MM.1S (cell line): ENCODE data around the gene C3orf62.
"Not testable (repeated sequence)": the region's sequence is repeated elsewhere in the genome, so short reads cannot be mapped to it uniquely, and the experiment has no call there.

Experiments used
- DNase-seq: peaks from one replicate; pipeline ENCODE4 v3.0.0-alpha.2; 2015
- H2AFZ ChIP-seq: fragments of 300-600 bp; sonication (generic); 2 replicates; pipeline ENCODE4 v1.6.0; 2016; ENCODE audit warnings: antibody characterized with exemption, low read length
- H3F3A ChIP-seq: fragments of 300-600 bp; sonication (generic); 2 replicates; pipeline ENCODE4 v1.6.1; 2016; ENCODE audit warnings: mild to moderate bottlenecking, antibody characterized with exemption, low read length, moderate library complexity, mixed read lengths; ENCODE audit not compliant: insufficient read depth
- H3K27ac ChIP-seq: fragments of 300-600 bp; sonication (generic); 2 replicates; pipeline ENCODE4 v1.5.1; 2016; ENCODE audit warnings: mild to moderate bottlenecking, low read length
- H3K27me3 ChIP-seq: fragments of 300-600 bp; sonication (generic); replicated peaks from 2 replicates; pipeline ENCODE4 v1.6.0; 2016; ENCODE audit warnings: low read length; ENCODE audit not compliant: insufficient read depth
- H3K36me3 ChIP-seq: fragments of 300-600 bp; sonication (generic); replicated peaks from 2 replicates; pipeline ENCODE4 v1.6.1; 2016; ENCODE audit warnings: mild to moderate bottlenecking, low read length, mixed read lengths; ENCODE audit not compliant: insufficient read depth
- H3K4me1 ChIP-seq: fragments of 300-600 bp; sonication (generic); 2 replicates; pipeline ENCODE4 v1.6.1; 2016; ENCODE audit warnings: low read length, mixed read lengths
- H3K4me2 ChIP-seq: fragments of 300-600 bp; sonication (generic); 2 replicates; pipeline ENCODE4 v1.6.0; 2016; ENCODE audit warnings: low read depth, low read length
- H3K4me3 ChIP-seq: fragments of 300-600 bp; sonication (generic); 2 replicates; pipeline ENCODE4 v1.5.1; 2016; ENCODE audit warnings: low read length, mixed read lengths
- H3K79me2 ChIP-seq: fragments of 300-600 bp; sonication (generic); 2 replicates; pipeline ENCODE4 v1.6.1; 2016; ENCODE audit warnings: mixed run types, low read length, mixed read lengths
- H3K9ac ChIP-seq: fragments of 300-600 bp; sonication (generic); 2 replicates; pipeline ENCODE4 v1.6.1; 2016; ENCODE audit warnings: low read length, mixed read lengths
- H3K9me2 ChIP-seq: fragments of 300-600 bp; sonication (generic); replicated peaks from 2 replicates; pipeline ENCODE4 v1.6.1; 2016; ENCODE audit warnings: mild to moderate bottlenecking, low read length, mixed read lengths; ENCODE audit not compliant: insufficient read depth
- H3K9me3 ChIP-seq: fragments of 300-600 bp; sonication (generic); replicated peaks from 2 replicates; pipeline ENCODE4 v1.6.1; 2016; ENCODE audit warnings: mild to moderate bottlenecking, low read length, mixed read lengths; ENCODE audit not compliant: insufficient read depth
- H4K20me1 ChIP-seq: fragments of 300-600 bp; sonication (generic); 2 replicates; pipeline ENCODE4 v1.6.1; 2016; ENCODE audit warnings: mild to moderate bottlenecking, low read length, moderate library complexity, mixed read lengths; ENCODE audit not compliant: insufficient read depth
- EZH2 ChIP-seq: fragments of 300-600 bp; sonication (generic); optimal IDR thresholded peaks from 2 replicates; pipeline ENCODE3; 2017; ENCODE audit warnings: low read depth, mild to moderate bottlenecking, antibody characterized with exemption, low read length, mixed read lengths
- EZH2phosphoT487 ChIP-seq: fragments of 300-600 bp; sonication (generic); IDR thresholded peaks from 2 replicates; pipeline ENCODE4 v1.6.1; 2018; ENCODE audit warnings: antibody characterized with exemption, low read length
- TF ChIP-seq, protein P1 (sequence below): fragments of 300-600 bp; sonication (generic); IDR thresholded peaks from 2 replicates; pipeline ENCODE4 v1.5.1; 2016; ENCODE audit warnings: antibody characterized with exemption, low read length, mixed read lengths

Gene C3orf62

GRCh38 chr3:49248840-49249227 lies 28.2 kb downstream of the C3orf62 start:
- DNase-seq: peak; percentile 15
- 0 out of 2 replicates have a peak overlapping the region, but pooled peaks have one; percentile 21 for H3K9ac ChIP-seq
- no peaks in the 10 kb centered on the region for H3K36me3 ChIP-seq
- H3K4me2 ChIP-seq: peak overlapping the region; percentile 49
- H2AFZ ChIP-seq: peak overlapping the region; percentile 27
- peak overlapping the region; percentile 54; the same call in 1 of the 2 replicates for H3K27ac ChIP-seq
- no peaks in the 10 kb centered on the region for H3K27me3 ChIP-seq
- peak overlapping the region; percentile 24; the same call in 1 of the 2 replicates for H3K4me3 ChIP-seq
- H4K20me1 ChIP-seq: no peaks in the 10 kb centered on the region
- H3K9me2 ChIP-seq: no peaks in the 10 kb centered on the region
- H3K4me1 ChIP-seq: peaks cover 14% of the 10 kb centered on the region
- peaks cover 9% of the 10 kb centered on the region; the same call in 1 of the 2 replicates for H3F3A ChIP-seq
- H3K9me3 ChIP-seq: no peaks in the 10 kb centered on the region
- TF ChIP-seq, protein P1, sequence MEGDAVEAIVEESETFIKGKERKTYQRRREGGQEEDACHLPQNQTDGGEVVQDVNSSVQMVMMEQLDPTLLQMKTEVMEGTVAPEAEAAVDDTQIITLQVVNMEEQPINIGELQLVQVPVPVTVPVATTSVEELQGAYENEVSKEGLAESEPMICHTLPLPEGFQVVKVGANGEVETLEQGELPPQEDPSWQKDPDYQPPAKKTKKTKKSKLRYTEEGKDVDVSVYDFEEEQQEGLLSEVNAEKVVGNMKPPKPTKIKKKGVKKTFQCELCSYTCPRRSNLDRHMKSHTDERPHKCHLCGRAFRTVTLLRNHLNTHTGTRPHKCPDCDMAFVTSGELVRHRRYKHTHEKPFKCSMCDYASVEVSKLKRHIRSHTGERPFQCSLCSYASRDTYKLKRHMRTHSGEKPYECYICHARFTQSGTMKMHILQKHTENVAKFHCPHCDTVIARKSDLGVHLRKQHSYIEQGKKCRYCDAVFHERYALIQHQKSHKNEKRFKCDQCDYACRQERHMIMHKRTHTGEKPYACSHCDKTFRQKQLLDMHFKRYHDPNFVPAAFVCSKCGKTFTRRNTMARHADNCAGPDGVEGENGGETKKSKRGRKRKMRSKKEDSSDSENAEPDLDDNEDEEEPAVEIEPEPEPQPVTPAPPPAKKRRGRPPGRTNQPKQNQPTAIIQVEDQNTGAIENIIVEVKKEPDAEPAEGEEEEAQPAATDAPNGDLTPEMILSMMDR: no peak
- TF ChIP-seq EZH2phosphoT487 (no peak), EZH2 (no peak)
- H3K79me2 ChIP-seq: no peaks in the 10 kb centered on the region

- Histone ChIP-seq H3K36me3 (no peaks in the 10 kb centered on the region), H3K4me2 (peak overlapping the region; percentile 7; the same call in 1 of the 2 replicates), H3K27me3 (no peaks in the 10 kb centered on the region), H3K79me2 (no peaks in the 10 kb centered on the region), H3K4me1 (peaks cover 14% of the 10 kb centered on the region), H3F3A (peaks cover 9% of the 10 kb centered on the region; the same call in 1 of the 2 replicates), H3K9me2 (no peaks in the 10 kb centered on the region), H3K27ac (peak overlapping the region; percentile 58; the same call in 1 of the 2 replicates), H2AFZ (peak overlapping the region; percentile 29; the same call in 1 of the 2 replicates), H3K4me3 (no peak overlapping the region; the same call in 1 of the 2 replicates), H3K9me3 (no peaks in the 10 kb centered on the region), H4K20me1 (no peaks in the 10 kb centered on the region), H3K9ac (no peak overlapping the region)
- peak; percentile 65 for DNase-seq
- TF ChIP-seq EZH2 (no peak), EZH2phosphoT487 (no peak)
- TF ChIP-seq, protein P1: peak; percentile 30
Measured at GRCh38 chr3:49244581-49245205, 32.3 kb downstream of the C3orf62 start.

- H4K20me1 ChIP-seq, H3K27me3 ChIP-seq, H3K4me1 ChIP-seq, H3K79me2 ChIP-seq, H3K27ac ChIP-seq, H3K9me3 ChIP-seq, H3K36me3 ChIP-seq, DNase-seq, H3K4me3 ChIP-seq, H3F3A ChIP-seq, H3K9me2 ChIP-seq, H3K9ac ChIP-seq, H2AFZ ChIP-seq, H3K4me2 ChIP-seq: not testable (repeated sequence)
Measured at GRCh38 chr3:49240091-49240490, 36.9 kb downstream of the C3orf62 start.
